ENCODE data around the gene LAD1. TPM values are rescaled to one million over a fixed set of nuclear protein-coding genes. Genes with fewer than 3 reads are reported as not detected.

LAD1 gene
- total RNA-seq, 1 experiment from 2014 or later = 0.10 TPM

- CTCF ChIA-PET = interaction anchor here (1.3 kb wide), 1 partner anchor 16 kb away, joined by 3 read pairs; no protein-coding TSS in a partner anchor
- POLR2A ChIA-PET = no interaction called here
- intact Hi-C loops (cut with micrococcal nuclease; ENCODE audit: unreplicated experiment) (no loop called here), in situ Hi-C loops (cut with HindIII; ENCODE audit: low pct_unique_long_range_greater_than_20kb, low sequenced_read_pairs) (no loop called here)
- no peak overlapping the region for H3K4me3 ChIP-seq (ENCODE audit: low read depth in 2 of 2, low read length in 2 of 2)
- TF ChIP-seq REST (IDR thresholded peaks at IDR 0.05; ENCODE audit: insufficient read depth in 1 of 2, low read depth in 2 of 2, low read length in 1 of 2) (no peak), POLR2AphosphoS5 (IDR thresholded peaks at IDR 0.05; ENCODE audit: low read depth, low read length) (no peak), SIN3A (IDR thresholded peaks at IDR 0.05; ENCODE audit: borderline replicate concordance, insufficient read depth, low read depth, low read length) (no peak), TCF7L2 (IDR thresholded peaks at IDR 0.05; ENCODE audit: low read depth, low read length) (no peak)
- TF ChIP-seq, protein P1, sequence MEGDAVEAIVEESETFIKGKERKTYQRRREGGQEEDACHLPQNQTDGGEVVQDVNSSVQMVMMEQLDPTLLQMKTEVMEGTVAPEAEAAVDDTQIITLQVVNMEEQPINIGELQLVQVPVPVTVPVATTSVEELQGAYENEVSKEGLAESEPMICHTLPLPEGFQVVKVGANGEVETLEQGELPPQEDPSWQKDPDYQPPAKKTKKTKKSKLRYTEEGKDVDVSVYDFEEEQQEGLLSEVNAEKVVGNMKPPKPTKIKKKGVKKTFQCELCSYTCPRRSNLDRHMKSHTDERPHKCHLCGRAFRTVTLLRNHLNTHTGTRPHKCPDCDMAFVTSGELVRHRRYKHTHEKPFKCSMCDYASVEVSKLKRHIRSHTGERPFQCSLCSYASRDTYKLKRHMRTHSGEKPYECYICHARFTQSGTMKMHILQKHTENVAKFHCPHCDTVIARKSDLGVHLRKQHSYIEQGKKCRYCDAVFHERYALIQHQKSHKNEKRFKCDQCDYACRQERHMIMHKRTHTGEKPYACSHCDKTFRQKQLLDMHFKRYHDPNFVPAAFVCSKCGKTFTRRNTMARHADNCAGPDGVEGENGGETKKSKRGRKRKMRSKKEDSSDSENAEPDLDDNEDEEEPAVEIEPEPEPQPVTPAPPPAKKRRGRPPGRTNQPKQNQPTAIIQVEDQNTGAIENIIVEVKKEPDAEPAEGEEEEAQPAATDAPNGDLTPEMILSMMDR (IDR thresholded peaks at IDR 0.05) = no peak
- H3K4me1 ChIP-seq (ENCODE audit: control insufficient read depth, insufficient read depth, low read length) = no peaks in the 10 kb centered on the region
- H3K27ac ChIP-seq (ENCODE audit: low read length) = no peak overlapping the region
- BruUV-seq (replicated peaks) = no TSS peak
- no peaks in the 10 kb centered on the region for H3K36me3 ChIP-seq (ENCODE audit: control insufficient read depth, insufficient read depth, low read length)
- DNase-seq (ENCODE audit: low read depth, low spot score) (no peak), ATAC-seq (no peak)
- no peaks in the 10 kb centered on the region for H3K9me3 ChIP-seq (ENCODE audit: control insufficient read depth, insufficient read depth, low read depth, low read length)
- no peaks in the 10 kb centered on the region for H3K27me3 ChIP-seq (ENCODE audit: control insufficient read depth, insufficient read depth, low read length)
Measured at GRCh38 chr1:201331166-201331565, 68.0 kb downstream of the LAD1 start.

Other genes with a start within 250 kb of the LAD1 start
- gene TMEM9, start 244.8 kb downstream of the LAD1 start, total RNA-seq (2021; ENCODE audit: unreplicated experiment) = 50.2 TPM
- gene IGFN1, start 208.5 kb downstream of the LAD1 start, total RNA-seq (2021; ENCODE audit: unreplicated experiment) = not detected
- 0.44 TPM for gene PKP1, start 115.8 kb downstream of the LAD1 start, total RNA-seq (2021; ENCODE audit: unreplicated experiment)
- gene TNNT2, start 21.6 kb downstream of the LAD1 start, total RNA-seq (2021; ENCODE audit: unreplicated experiment) = not detected
- not detected for gene TNNI1, start 22.4 kb upstream of the LAD1 start, total RNA-seq (2021; ENCODE audit: unreplicated experiment)
- gene PHLDA3, start 69.9 kb upstream of the LAD1 start, total RNA-seq (2021; ENCODE audit: unreplicated experiment) = 12.3 TPM
- 94.4 TPM for gene CSRP1, start 107.8 kb upstream of the LAD1 start, total RNA-seq (2021; ENCODE audit: unreplicated experiment)
- gene NAV1, start 139.8 kb upstream of the LAD1 start, total RNA-seq (2021; ENCODE audit: unreplicated experiment) = 29.0 TPM